Fibroblast of pulmonary artery (primary cell): Measurements from ENCODE around the gene TMEM185B.
A peak's percentile ranks its signal among the peaks of the same experiment; 100 is the strongest.
"Not testable (repeated sequence)": the region's sequence is repeated elsewhere in the genome, so short reads cannot be mapped to it uniquely, and the experiment has no call there.

Source experiments
- DNase-seq: peaks from one replicate; pipeline ENCODE4 v3.0.0-alpha.2; 2010; ENCODE audit warnings: low read depth
- H3K4me3 ChIP-seq: replicated peaks from 2 replicates; pipeline ENCODE4 v1.5.1; 2011; ENCODE audit warnings: low read depth, mild to moderate bottlenecking, control low read depth, low read length, moderate library complexity
- CTCF ChIP-seq: IDR thresholded peaks from 2 replicates; pipeline ENCODE4 v1.5.1; 2011; ENCODE audit warnings: mild to moderate bottlenecking, control low read depth, low read length, inconsistent platforms; ENCODE audit errors: missing control alignments

Gene TMEM185B

GRCh38 chr2:120238728-120239487, 15.7 kb upstream of the TMEM185B start:
- no peak for TF ChIP-seq CTCF
- H3K4me3 ChIP-seq: no peak overlapping the region
- DNase-seq: peak; percentile 57

GRCh38 chr2:120237491-120237902, 14.3 kb upstream of the TMEM185B start:
- H3K4me3 ChIP-seq: no peak overlapping the region
- no peak for TF ChIP-seq CTCF
- peak; percentile 52 for DNase-seq

GRCh38 chr2:120236791-120237190, 13.6 kb upstream of the TMEM185B start:
- DNase-seq: no peak
- H3K4me3 ChIP-seq: no peak overlapping the region
- TF ChIP-seq CTCF: no peak

GRCh38 chr2:120236316-120236715, 13.1 kb upstream of the TMEM185B start:
- TF ChIP-seq CTCF: no peak
- no peak for DNase-seq
- no peak overlapping the region for H3K4me3 ChIP-seq

- DNase-seq: no peak
- TF ChIP-seq CTCF: no peak
- no peak overlapping the region for H3K4me3 ChIP-seq
Measured at GRCh38 chr2:120235681-120236080, 12.5 kb upstream of the TMEM185B start.

GRCh38 chr2:120235158-120235557, 12.0 kb upstream of the TMEM185B start:
- H3K4me3 ChIP-seq, DNase-seq: not testable (repeated sequence)

GRCh38 chr2:120233292-120233691, 10.1 kb upstream of the TMEM185B start:
- TF ChIP-seq CTCF: no peak
- no peak overlapping the region for H3K4me3 ChIP-seq

More at GRCh38 chr2:120233292-120233691, 10.1 kb upstream of the TMEM185B start:
- DNase-seq: no peak
